Activated CD8-positive, alpha-beta memory T cell treated with anti-CD3 and anti-CD28 coated beads, Interleukin-2, amount 10 ng/mL, durations not matched to agents 7 days and 5 days (primary cell): ENCODE data around the gene SSUH2. TPM values are rescaled to one million over a fixed set of nuclear protein-coding genes. Genes with fewer than 3 reads are reported as not detected.

Experiments used
- ATAC-seq: fragments of 150-1000 bp; cut with Tn5 transposase; one replicate; pipeline ENCODE4 v1.10.0; 2021; ENCODE audit warnings: moderate library complexity
- CTCF ChIA-PET: fragments of 350-600 bp; sonication (Branson Sonifier 250); formaldehyde crosslinking; loops from one replicate; lab custom pipeline; 2021; ENCODE audit warnings: antibody characterized with exemption; lab: Charles Lee
- DNase-seq: peaks from one replicate; pipeline ENCODE4 v3.0.0-alpha.2; 2020
- H3K27ac Mint-ChIP-seq: one replicate; pipeline ENCODE4 v1.8.0; 2021; ENCODE audit warnings: mild to moderate bottlenecking, mixed read lengths
- H3K27me3 Mint-ChIP-seq: one replicate; pipeline ENCODE4 v1.8.0; 2021; ENCODE audit warnings: mixed read lengths
- H3K36me3 Mint-ChIP-seq: one replicate; pipeline ENCODE4 v1.8.0; 2021; ENCODE audit warnings: mild to moderate bottlenecking, mixed read lengths
- H3K4me1 Mint-ChIP-seq: one replicate; pipeline ENCODE4 v1.8.0; 2021; ENCODE audit warnings: mixed read lengths
- H3K4me3 Mint-ChIP-seq: one replicate; pipeline ENCODE4 v1.8.0; 2021; ENCODE audit warnings: mild to moderate bottlenecking, moderate library complexity, mixed read lengths
- H3K9me3 Mint-ChIP-seq: one replicate; pipeline ENCODE4 v1.8.0; 2022; ENCODE audit warnings: low read depth, mixed read lengths
- total RNA-seq, 2 experiments: library from RNA; stranded (reverse); gene quantifications; one replicate each; pipeline ENCODE4 v1.2.3, GENCODE V29; 2021

The SSUH2 gene
- total RNA-seq, 2 experiments from 2014 or later = 0.09 TPM; not detected in 1

GRCh38 chr3:8627201-8627940 lies 17.2 kb downstream of the SSUH2 start:
- DNase-seq = no peak
- Mint-ChIP-seq H3K27me3 (peaks cover 44% of the 10 kb centered on the region), H3K9me3 (no peaks in the 10 kb centered on the region), H3K27ac (no peak overlapping the region), H3K4me3 (no peak overlapping the region), H3K4me1 (peaks cover 18% of the 10 kb centered on the region), H3K36me3 (no peaks in the 10 kb centered on the region)
- no peak for ATAC-seq
- CTCF ChIA-PET = interaction anchor here (1.0 kb wide), 1 partner anchor 185 kb away, joined by 3 read pairs; no protein-coding TSS in a partner anchor

GRCh38 chr3:8625991-8626390 lies 18.6 kb downstream of the SSUH2 start:
- H3K27ac Mint-ChIP-seq = no peak overlapping the region
- H3K9me3 Mint-ChIP-seq = no peaks in the 10 kb centered on the region
- no peaks in the 10 kb centered on the region for H3K36me3 Mint-ChIP-seq
- DNase-seq = no peak
- H3K4me3 Mint-ChIP-seq = no peak overlapping the region
- CTCF ChIA-PET = no interaction called here
- no peak for ATAC-seq
- peaks cover 18% of the 10 kb centered on the region for H3K4me1 Mint-ChIP-seq
- H3K27me3 Mint-ChIP-seq = peaks cover 32% of the 10 kb centered on the region

- Mint-ChIP-seq H3K4me1 (peaks cover 13% of the 10 kb centered on the region), H3K9me3 (no peaks in the 10 kb centered on the region), H3K36me3 (no peaks in the 10 kb centered on the region), H3K27ac (no peak overlapping the region), H3K4me3 (no peak overlapping the region), H3K27me3 (peaks cover 22% of the 10 kb centered on the region)
- CTCF ChIA-PET = interaction anchor here (1.2 kb wide), 1 partner anchor 183 kb away, joined by 4 read pairs; no protein-coding TSS in a partner anchor
- DNase-seq (no peak), ATAC-seq (no peak)
Observed at GRCh38 chr3:8624612-8625011, 20.0 kb downstream of the SSUH2 start.

- ATAC-seq = no peak
- Mint-ChIP-seq H3K4me1 (peaks cover 5% of the 10 kb centered on the region), H3K27ac (no peak overlapping the region), H3K36me3 (no peaks in the 10 kb centered on the region), H3K27me3 (peaks cover 21% of the 10 kb centered on the region), H3K4me3 (no peak overlapping the region), H3K9me3 (no peaks in the 10 kb centered on the region)
- no peak for DNase-seq
- CTCF ChIA-PET = no interaction called here
Observed at GRCh38 chr3:8623741-8624140, 20.9 kb downstream of the SSUH2 start.

GRCh38 chr3:8622873-8623691 lies 21.5 kb downstream of the SSUH2 start:
- Mint-ChIP-seq H3K4me3 (no peak overlapping the region), H3K36me3 (no peaks in the 10 kb centered on the region), H3K9me3 (no peaks in the 10 kb centered on the region), H3K27ac (no peak overlapping the region), H3K27me3 (peaks cover 17% of the 10 kb centered on the region), H3K4me1 (peaks cover 3% of the 10 kb centered on the region)
- DNase-seq (peak; percentile 55), ATAC-seq (peak; percentile 81)
- CTCF ChIA-PET = interaction anchor here (0.9 to 1.1 kb wide), 2 partner anchors 179 to 186 kb away, joined by 3 read pairs; no protein-coding TSS in a partner anchor

- Mint-ChIP-seq H3K27me3 (peaks cover 14% of the 10 kb centered on the region), H3K36me3 (no peaks in the 10 kb centered on the region), H3K4me1 (peaks cover 3% of the 10 kb centered on the region), H3K9me3 (no peaks in the 10 kb centered on the region), H3K27ac (no peak overlapping the region), H3K4me3 (no peak overlapping the region)
- ATAC-seq (no peak), DNase-seq (no peak)
- CTCF ChIA-PET = interaction anchor here (0.9 to 1.3 kb wide), 4 partner anchors 10 to 185 kb away, joined by 3 read pairs; no protein-coding TSS in a partner anchor
Observed at GRCh38 chr3:8621872-8622271, 22.7 kb downstream of the SSUH2 start.

- no peaks in the 10 kb centered on the region for H3K36me3 Mint-ChIP-seq
- H3K27me3 Mint-ChIP-seq = peaks cover 14% of the 10 kb centered on the region
- no peak overlapping the region for H3K27ac Mint-ChIP-seq
- DNase-seq (no peak), ATAC-seq (no peak)
- no peaks in the 10 kb centered on the region for H3K9me3 Mint-ChIP-seq
- H3K4me3 Mint-ChIP-seq = no peak overlapping the region
- peaks cover 3% of the 10 kb centered on the region for H3K4me1 Mint-ChIP-seq
- CTCF ChIA-PET = interaction anchor here (1.3 kb wide), 1 partner anchor 179 kb away, joined by 3 read pairs; no protein-coding TSS in a partner anchor
Observed at GRCh38 chr3:8621141-8621540, 23.5 kb downstream of the SSUH2 start.

- H3K27me3 Mint-ChIP-seq = peaks cover 9% of the 10 kb centered on the region
- CTCF ChIA-PET = no interaction called here
- DNase-seq (no peak), ATAC-seq (no peak)
- H3K36me3 Mint-ChIP-seq = no peaks in the 10 kb centered on the region
- no peak overlapping the region for H3K4me3 Mint-ChIP-seq
- no peaks in the 10 kb centered on the region for H3K9me3 Mint-ChIP-seq
- no peak overlapping the region for H3K27ac Mint-ChIP-seq
- H3K4me1 Mint-ChIP-seq = peaks cover 3% of the 10 kb centered on the region
Observed at GRCh38 chr3:8619548-8619947, 25.1 kb downstream of the SSUH2 start.

GRCh38 chr3:8618950-8619349 lies 25.6 kb downstream of the SSUH2 start:
- H3K27ac Mint-ChIP-seq = no peak overlapping the region
- no peaks in the 10 kb centered on the region for H3K36me3 Mint-ChIP-seq
- no peak for ATAC-seq
- CTCF ChIA-PET = no interaction called here
- peaks cover 3% of the 10 kb centered on the region for H3K4me1 Mint-ChIP-seq
- no peaks in the 10 kb centered on the region for H3K9me3 Mint-ChIP-seq
- no peak overlapping the region for H3K4me3 Mint-ChIP-seq
- no peak for DNase-seq
- peaks cover 7% of the 10 kb centered on the region for H3K27me3 Mint-ChIP-seq

GRCh38 chr3:8617921-8618320 lies 26.7 kb downstream of the SSUH2 start:
- Mint-ChIP-seq H3K4me3 (no peak overlapping the region), H3K9me3 (no peaks in the 10 kb centered on the region)
- CTCF ChIA-PET = no interaction called here

GRCh38 chr3:8610951-8611350 lies 33.6 kb downstream of the SSUH2 start:
- Mint-ChIP-seq H3K4me1 (no peaks in the 10 kb centered on the region), H3K36me3 (no peaks in the 10 kb centered on the region), H3K27ac (no peak overlapping the region), H3K4me3 (no peak overlapping the region), H3K9me3 (no peaks in the 10 kb centered on the region), H3K27me3 (peaks cover 5% of the 10 kb centered on the region)
- ATAC-seq (no peak), DNase-seq (no peak)
- CTCF ChIA-PET = interaction anchor here (1.3 kb wide), 1 partner anchor 11 kb away, joined by 3 read pairs; no protein-coding TSS in a partner anchor

More at GRCh38 chr3:8617921-8618320, 26.7 kb downstream of the SSUH2 start:
- Mint-ChIP-seq H3K36me3 (no peaks in the 10 kb centered on the region), H3K4me1 (no peaks in the 10 kb centered on the region), H3K27me3 (peaks cover 2% of the 10 kb centered on the region), H3K27ac (no peak overlapping the region)
- DNase-seq = no peak
- ATAC-seq = no peak

GRCh38 chr3:8608791-8609467 lies 35.7 kb downstream of the SSUH2 start:
- ATAC-seq (no peak), DNase-seq (no peak)
- H3K4me1 Mint-ChIP-seq = no peaks in the 10 kb centered on the region
- H3K27ac Mint-ChIP-seq = no peak overlapping the region
- H3K9me3 Mint-ChIP-seq = no peaks in the 10 kb centered on the region
- H3K27me3 Mint-ChIP-seq = peaks cover 5% of the 10 kb centered on the region
- CTCF ChIA-PET = no interaction called here
- H3K4me3 Mint-ChIP-seq = no peak overlapping the region
- H3K36me3 Mint-ChIP-seq = no peaks in the 10 kb centered on the region
